PC-9 (cell line): Measurements from ENCODE around the gene RPL38. TPM values are rescaled to one million over a fixed set of nuclear protein-coding genes. Genes with fewer than 3 reads are reported as not detected.
"Not testable (repeated sequence)": the region's sequence is repeated elsewhere in the genome, so short reads cannot be mapped to it uniquely, and the experiment has no call there.

Experiments used
- BruUV-seq: library from RNA; stranded (reverse); fragments of 400-500 nt; replicated peaks from 2 replicates; lab custom pipeline; 2021; lab: Mats Ljungman, UMichigan
- CTCF ChIA-PET: fragments of 300-600 bp; sonication (Branson Sonifier 250); formaldehyde crosslinking; loops from one replicate; lab custom pipeline; 2022; ENCODE audit warnings: antibody characterized with exemption; lab: Charles Lee
- POLR2A ChIA-PET: fragments of 300-600 bp; sonication (Branson Sonifier 250); formaldehyde crosslinking; loops from one replicate; lab custom pipeline; 2022; ENCODE audit warnings: antibody characterized with exemption; ENCODE audit not compliant: unreplicated experiment; lab: Charles Lee
- DNase-seq, 2 experiments: peaks; one replicate each; pipeline versions ENCODE4 v3.0.0 to v3.0.0-alpha.2; 2015 to 2022; ENCODE audit warnings: mixed read lengths in 1 of 2
- H2AFZ ChIP-seq: fragments of 200-600 bp; sonication (generic); 2 replicates; pipeline ENCODE4 v1.8.1; 2017; ENCODE audit warnings: antibody characterized with exemption
- H3F3A ChIP-seq: fragments of 200-600 bp; sonication (generic); 2 replicates; pipeline ENCODE4 v1.8.1; 2017; ENCODE audit warnings: antibody characterized with exemption, mild to moderate bottlenecking, low read depth; ENCODE audit not compliant: insufficient read depth
- H3K27ac ChIP-seq: fragments of 200-600 bp; sonication (generic); 2 replicates; pipeline ENCODE4 v1.6.1; 2016; ENCODE audit warnings: mixed run types
- H3K27me3 ChIP-seq: fragments of 200-600 bp; sonication (generic); 2 replicates; pipeline ENCODE4 v1.6.1; 2016; ENCODE audit warnings: low read depth, mixed run types; ENCODE audit not compliant: insufficient read depth
- H3K36me3 ChIP-seq: fragments of 200-600 bp; sonication (generic); 2 replicates; pipeline ENCODE4 v1.6.1; 2016; ENCODE audit warnings: low read depth, mixed run types
- H3K4me1 ChIP-seq: fragments of 200-600 bp; sonication (generic); replicated peaks from 2 replicates; pipeline ENCODE4 v1.6.1; 2016; ENCODE audit warnings: mixed run types; ENCODE audit not compliant: insufficient read depth
- H3K4me2 ChIP-seq: fragments of 200-600 bp; sonication (generic); 2 replicates; pipeline ENCODE4 v1.6.1; 2017; ENCODE audit warnings: mixed run types
- H3K4me3 ChIP-seq: fragments of 200-600 bp; sonication (generic); 2 replicates; pipeline ENCODE4 v1.6.1; 2016; ENCODE audit warnings: mixed run types
- H3K79me2 ChIP-seq: fragments of 200-600 bp; sonication (generic); 2 replicates; pipeline ENCODE4 v1.6.1; 2017; ENCODE audit warnings: low read depth, mixed run types
- H3K9me2 ChIP-seq: fragments of 200-600 bp; sonication (generic); 2 replicates; pipeline ENCODE4 v1.8.1; 2017; ENCODE audit warnings: mild to moderate bottlenecking; ENCODE audit not compliant: insufficient read depth
- H3K9me3 ChIP-seq: fragments of 200-600 bp; sonication (generic); 2 replicates; pipeline ENCODE4 v1.8.1; 2016; ENCODE audit warnings: low read depth; ENCODE audit not compliant: insufficient read depth
- H4K20me1 ChIP-seq: fragments of 200-600 bp; sonication (generic); 2 replicates; pipeline ENCODE4 v1.8.1; 2017; ENCODE audit not compliant: insufficient read depth
- EZH2 ChIP-seq: fragments of 200-600 bp; sonication (generic); IDR thresholded peaks from 2 replicates; pipeline ENCODE4 v1.8.0; 2017; ENCODE audit warnings: antibody characterized with exemption, low read depth
- intact Hi-C: fragments of 100-400 bp; cut with micrococcal nuclease; formaldehyde crosslinking; loops from one replicate; pipeline ENCODE4 v1.10.0; 2022; ENCODE audit not compliant: unreplicated experiment
- total RNA-seq: library from RNA; stranded (reverse); gene quantifications from 2 replicates; pipeline ENCODE4 v1.2.3, GENCODE V29; 2021
- TF ChIP-seq, protein P1 (sequence below): fragments of 200-600 bp; sonication (generic); conservative IDR thresholded peaks from 2 replicates; pipeline ENCODE4 v1.6.1; 2017; ENCODE audit warnings: mixed run types, antibody characterized with exemption, mild to moderate bottlenecking, moderate library complexity

The RPL38 gene
- total RNA-seq, 1 experiment from 2014 or later: 961 TPM

DNA sequence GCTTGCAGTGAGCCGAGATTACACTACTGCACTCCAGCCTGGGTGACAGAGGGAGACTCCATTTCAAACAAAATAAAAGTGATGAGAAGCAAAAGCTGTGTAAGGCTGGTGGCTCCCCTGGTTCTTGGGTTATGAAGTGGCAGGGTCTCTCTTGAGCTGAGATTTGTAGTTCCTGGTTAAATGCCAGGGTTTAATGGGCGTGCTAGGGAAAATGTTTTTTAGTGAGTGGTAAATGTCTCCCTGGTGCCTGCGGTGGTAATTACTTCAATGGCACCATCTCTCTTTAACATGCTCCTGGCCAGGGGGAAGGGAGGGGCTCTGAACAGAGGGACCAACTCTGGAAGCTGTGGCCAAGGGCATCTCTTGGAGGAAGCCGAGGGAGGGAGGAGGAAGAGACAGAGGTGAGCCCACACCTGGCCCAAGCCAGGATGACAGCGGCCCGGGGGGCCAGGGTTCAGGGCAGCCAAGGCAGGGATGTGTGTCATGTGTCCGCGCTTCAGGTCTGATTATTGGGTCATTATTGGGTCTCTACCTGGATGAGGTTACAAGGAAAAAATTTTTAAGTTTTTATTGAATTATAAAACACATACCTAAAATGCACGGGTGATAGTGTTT, 17.8 kb upstream of the RPL38 start:
- Histone ChIP-seq H2AFZ (no peak overlapping the region), H3K27ac (no peak overlapping the region), H3K79me2 (no peaks in the 10 kb centered on the region), H3K9me3 (no peaks in the 10 kb centered on the region), H3K9me2 (no peaks in the 10 kb centered on the region), H3K36me3 (no peaks in the 10 kb centered on the region), H3F3A (no peaks in the 10 kb centered on the region), H3K27me3 (peaks cover 94% of the 10 kb centered on the region), H4K20me1 (no peaks in the 10 kb centered on the region), H3K4me3 (no peak overlapping the region), H3K4me2 (no peak overlapping the region), H3K4me1 (no peaks in the 10 kb centered on the region)
- POLR2A ChIA-PET: no interaction called here
- intact Hi-C loops: no loop called here
- TF ChIP-seq, protein P1, sequence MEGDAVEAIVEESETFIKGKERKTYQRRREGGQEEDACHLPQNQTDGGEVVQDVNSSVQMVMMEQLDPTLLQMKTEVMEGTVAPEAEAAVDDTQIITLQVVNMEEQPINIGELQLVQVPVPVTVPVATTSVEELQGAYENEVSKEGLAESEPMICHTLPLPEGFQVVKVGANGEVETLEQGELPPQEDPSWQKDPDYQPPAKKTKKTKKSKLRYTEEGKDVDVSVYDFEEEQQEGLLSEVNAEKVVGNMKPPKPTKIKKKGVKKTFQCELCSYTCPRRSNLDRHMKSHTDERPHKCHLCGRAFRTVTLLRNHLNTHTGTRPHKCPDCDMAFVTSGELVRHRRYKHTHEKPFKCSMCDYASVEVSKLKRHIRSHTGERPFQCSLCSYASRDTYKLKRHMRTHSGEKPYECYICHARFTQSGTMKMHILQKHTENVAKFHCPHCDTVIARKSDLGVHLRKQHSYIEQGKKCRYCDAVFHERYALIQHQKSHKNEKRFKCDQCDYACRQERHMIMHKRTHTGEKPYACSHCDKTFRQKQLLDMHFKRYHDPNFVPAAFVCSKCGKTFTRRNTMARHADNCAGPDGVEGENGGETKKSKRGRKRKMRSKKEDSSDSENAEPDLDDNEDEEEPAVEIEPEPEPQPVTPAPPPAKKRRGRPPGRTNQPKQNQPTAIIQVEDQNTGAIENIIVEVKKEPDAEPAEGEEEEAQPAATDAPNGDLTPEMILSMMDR: no peak
- no peak for TF ChIP-seq EZH2
- BruUV-seq: no TSS peak
- no peak for DNase-seq
- CTCF ChIA-PET: no interaction called here

DNA sequence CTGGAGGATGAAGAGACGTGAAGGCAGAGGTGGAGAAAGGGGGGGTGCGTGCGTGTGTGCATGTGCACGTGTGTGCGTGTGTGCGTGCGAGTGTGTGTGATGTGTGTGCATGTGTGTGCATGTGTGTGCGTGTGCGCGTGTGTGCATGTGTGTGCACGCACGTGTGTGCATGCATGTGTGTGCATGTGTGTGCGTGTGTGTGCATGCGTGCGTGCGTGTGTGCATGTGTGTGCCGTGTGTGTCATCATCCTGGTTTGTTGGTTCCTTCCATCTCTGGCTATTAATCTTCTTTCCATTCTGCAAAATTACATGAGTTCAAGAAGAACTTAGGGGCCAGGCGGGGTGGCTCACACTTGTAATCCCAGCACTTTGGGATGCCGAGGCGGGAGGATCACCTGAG, 17.0 kb upstream of the RPL38 start:
- Histone ChIP-seq H3F3A (no peaks in the 10 kb centered on the region), H3K4me3 (no peak overlapping the region), H3K27me3 (peaks cover 94% of the 10 kb centered on the region), H3K36me3 (no peaks in the 10 kb centered on the region), H3K9me2 (no peaks in the 10 kb centered on the region), H4K20me1 (no peaks in the 10 kb centered on the region), H3K4me1 (no peaks in the 10 kb centered on the region), H2AFZ (no peak overlapping the region), H3K9me3 (no peaks in the 10 kb centered on the region), H3K4me2 (no peak overlapping the region), H3K27ac (no peak overlapping the region), H3K79me2 (no peaks in the 10 kb centered on the region)
- ChIA-PET CTCF (no interaction called here), POLR2A (no interaction called here)
- DNase-seq: no peak
- no TSS peak for BruUV-seq
- no peak for TF ChIP-seq EZH2
- TF ChIP-seq, protein P1: no peak
- intact Hi-C loops: no loop called here

DNA sequence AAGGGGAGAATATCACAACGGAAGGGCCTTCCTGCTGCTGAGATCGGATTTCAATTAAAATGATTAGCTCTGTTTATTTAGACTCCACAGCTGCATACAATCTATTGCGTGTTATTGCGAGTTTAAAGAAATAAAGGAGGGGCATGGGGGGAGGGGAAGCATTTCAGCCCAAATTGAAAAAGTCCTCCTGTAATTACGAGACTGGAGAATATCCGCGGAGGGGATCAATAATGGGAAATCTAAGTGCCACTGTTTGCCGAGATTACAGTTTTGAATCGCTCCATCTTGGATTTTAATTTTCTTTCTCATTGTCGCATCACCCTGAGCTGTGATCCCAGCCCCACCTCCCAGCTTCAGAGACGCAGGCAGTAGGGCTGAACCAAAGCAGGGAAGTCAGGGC, 15.7 kb upstream of the RPL38 start:
- no peak for DNase-seq
- intact Hi-C loops: no loop called here
- ChIA-PET CTCF (no interaction called here), POLR2A (no interaction called here)
- no peak overlapping the region for H3K4me3 ChIP-seq
- H3K9me2 ChIP-seq: no peaks in the 10 kb centered on the region
- BruUV-seq: no TSS peak
- no peak overlapping the region for H3K4me2 ChIP-seq
- 0 out of 2 replicates have a peak, but pooled peaks cover 1% of the 10 kb centered on the region for H4K20me1 ChIP-seq
- H2AFZ ChIP-seq: no peak overlapping the region
- TF ChIP-seq, protein P1: no peak
- no peak for TF ChIP-seq EZH2
- no peaks in the 10 kb centered on the region for H3F3A ChIP-seq
- H3K36me3 ChIP-seq: no peaks in the 10 kb centered on the region
- H3K79me2 ChIP-seq: no peaks in the 10 kb centered on the region
- H3K4me1 ChIP-seq: no peaks in the 10 kb centered on the region
- H3K9me3 ChIP-seq: no peaks in the 10 kb centered on the region
- H3K27ac ChIP-seq: no peak overlapping the region
- H3K27me3 ChIP-seq: peaks cover 90% of the 10 kb centered on the region

DNA sequence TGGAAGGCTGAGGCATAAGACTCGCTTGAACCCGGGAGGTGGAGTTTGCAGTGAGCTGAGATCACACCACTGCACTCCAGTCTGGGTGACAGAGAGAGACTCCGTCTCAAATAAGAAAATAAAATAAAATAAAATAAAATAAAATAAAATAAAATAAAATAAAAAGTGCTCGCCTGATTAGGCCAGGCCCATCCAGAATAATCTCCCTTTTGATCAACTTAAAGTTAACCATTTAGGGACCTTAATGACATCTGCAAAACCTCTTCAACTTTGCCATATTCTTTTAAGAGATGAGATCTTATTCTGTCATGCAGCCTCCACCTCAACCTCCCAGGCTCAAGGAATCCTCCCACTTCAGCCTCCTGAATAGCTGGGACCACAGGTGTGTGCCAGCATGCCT, 14.8 kb upstream of the RPL38 start:
- DNase-seq, H3K79me2 ChIP-seq, H3K9me2 ChIP-seq, BruUV-seq, H3F3A ChIP-seq, H3K4me2 ChIP-seq, H2AFZ ChIP-seq, H3K4me3 ChIP-seq, intact Hi-C loops, H4K20me1 ChIP-seq, CTCF ChIA-PET, H3K27ac ChIP-seq, H3K9me3 ChIP-seq, H3K36me3 ChIP-seq, POLR2A ChIA-PET, H3K4me1 ChIP-seq: not testable (repeated sequence)
- H3K27me3 ChIP-seq: peaks cover 91% of the 10 kb centered on the region
